B cell (primary cell): ENCODE measurements around the gene CREB3. TPM values are rescaled to one million over a fixed set of nuclear protein-coding genes. Genes with fewer than 3 reads are reported as not detected.

ENCODE experiments used
- ATAC-seq: fragments of 200-7000 bp; cut with Tn5 transposase; one replicate; pipeline ENCODE4 v1.10.0; 2021; ENCODE audit warnings: low read depth, mild to moderate bottlenecking, moderate number of reproducible peaks, moderate library complexity
- CTCF ChIA-PET: fragments of 350-600 bp; sonication (Branson Sonifier 250); formaldehyde crosslinking; loops from one replicate; lab custom pipeline; 2021; ENCODE audit warnings: antibody characterized with exemption, inconsistent platforms; lab: Charles Lee
- POLR2A ChIA-PET: fragments of 350-600 bp; sonication (Branson Sonifier 250); formaldehyde crosslinking; loops from one replicate; lab custom pipeline; 2021; ENCODE audit warnings: antibody characterized with exemption; lab: Charles Lee
- DNase-seq: peaks from one replicate; pipeline ENCODE4 v3.0.0; 2013
- H2AFZ ChIP-seq: 2 replicates; pipeline ENCODE4 v1.6.1; 2012; ENCODE audit warnings: mild to moderate bottlenecking, low read depth, low read length; ENCODE audit not compliant: insufficient read depth, poor library complexity, severe bottlenecking
- H3K27ac ChIP-seq, 2 donors: 1 replicate in 1 of 2; 2 replicates in 1 of 2; pipeline ENCODE4 v1.5.1; 2012 to 2013; ENCODE audit warnings: low read length in 2 of 2, mild to moderate bottlenecking in 2 of 2, moderate library complexity in 1 of 2
- H3K27me3 ChIP-seq, 4 experiments: fragments of 200-600 bp in 1 of 4; sonication (generic) in 1 of 4; replicated peaks in 1 of 4; 1 replicate in 2 of 4; 2 replicates in 2 of 4; pipeline versions ENCODE4 v1.6.1 to v1.7.0; 2013 to 2016; ENCODE audit warnings: low read length in 3 of 4, mild to moderate bottlenecking in 2 of 4, mixed read lengths in 1 of 4, moderate library complexity in 1 of 4; ENCODE audit not compliant: insufficient read depth in 4 of 4, control insufficient read depth in 3 of 4; ENCODE audit errors: control extremely low read depth in 1 of 4
- H3K36me3 ChIP-seq, 2 experiments: replicated peaks in 1 of 2; 1 replicate in 1 of 2; 2 replicates in 1 of 2; pipeline versions ENCODE4 v1.6.1 to v1.7.1; 2013; ENCODE audit warnings: low read length in 1 of 2; ENCODE audit not compliant: insufficient read depth in 2 of 2, control insufficient read depth in 1 of 2; ENCODE audit errors: control extremely low read depth in 1 of 2, extremely low read depth in 1 of 2
- H3K4me1 ChIP-seq, 2 donors: fragments of 200-600 bp in 1 of 2; sonication (generic) in 1 of 2; 1 replicate in 1 of 2; 2 replicates in 1 of 2; pipeline versions ENCODE4 v1.5.1 to v1.6.1; 2013 to 2017; ENCODE audit warnings: low read length in 2 of 2; ENCODE audit not compliant: control insufficient read depth in 2 of 2, insufficient read depth in 2 of 2
- H3K4me2 ChIP-seq: replicated peaks from 2 replicates; pipeline ENCODE3; 2012; ENCODE audit warnings: mild to moderate bottlenecking, low read depth, low read length; ENCODE audit not compliant: poor library complexity, severe bottlenecking
- H3K4me3 ChIP-seq, 5 experiments: fragments of 200-600 bp in 1 of 5; sonication (generic) in 1 of 5; 1 replicate in 3 of 5; 2 replicates in 2 of 5; pipeline versions ENCODE4 v1.5.1 to v1.7.0; 2011 to 2016; ENCODE audit warnings: low read length in 4 of 5, mild to moderate bottlenecking in 4 of 5, low read depth in 2 of 5, control low read depth in 1 of 5, moderate library complexity in 1 of 5; ENCODE audit not compliant: insufficient read depth in 1 of 5; ENCODE audit errors: control extremely low read depth in 1 of 5, extremely low read depth in 1 of 5
- H3K79me2 ChIP-seq: fragments of 200-600 bp; sonication (generic); one replicate; pipeline ENCODE4 v1.6.0; 2016; ENCODE audit warnings: low read length; ENCODE audit not compliant: control insufficient read depth, insufficient read depth
- H3K9ac ChIP-seq: fragments of 200-600 bp; sonication (generic); 2 replicates; pipeline ENCODE4 v1.6.1; 2017; ENCODE audit warnings: mild to moderate bottlenecking, low read length, moderate library complexity
- H3K9me3 ChIP-seq, 3 donors: one replicate each; pipeline versions ENCODE4 v1.6.1 to v1.7.1; 2013; ENCODE audit warnings: low read length in 2 of 3; ENCODE audit not compliant: control insufficient read depth in 2 of 3, insufficient read depth in 1 of 3; ENCODE audit errors: control extremely low read depth in 1 of 3
- H4K20me1 ChIP-seq: 2 replicates; pipeline ENCODE4 v1.6.0; 2012; ENCODE audit warnings: mild to moderate bottlenecking, low read length; ENCODE audit not compliant: insufficient read depth, control insufficient read depth, poor library complexity, severe bottlenecking
- H3K27ac Mint-ChIP-seq: one replicate; pipeline ENCODE4 v1.8.0; 2021; ENCODE audit warnings: mixed read lengths
- H3K27me3 Mint-ChIP-seq: one replicate; pipeline ENCODE4 v1.8.0; 2021; ENCODE audit warnings: mixed read lengths
- H3K4me1 Mint-ChIP-seq: one replicate; pipeline ENCODE4 v1.8.0; 2021; ENCODE audit warnings: mixed read lengths
- H3K4me3 Mint-ChIP-seq: one replicate; pipeline ENCODE4 v1.8.0; 2021; ENCODE audit warnings: mixed read lengths
- H3K9me3 Mint-ChIP-seq: one replicate; pipeline ENCODE4 v1.8.0; 2022; ENCODE audit warnings: mixed read lengths; ENCODE audit not compliant: insufficient read depth
- EZH2 ChIP-seq: IDR thresholded peaks from 2 replicates; pipeline ENCODE4 v1.6.1; 2012; ENCODE audit warnings: borderline replicate concordance, low read depth, mild to moderate bottlenecking, moderate library complexity, low read length; ENCODE audit not compliant: insufficient read depth, poor library complexity, severe bottlenecking
- WGBS: methylation state at CpG from one replicate; pipeline ENCODE4 v1.1.5; 2013; ENCODE audit warnings: missing lambda C conversion rate; ENCODE audit not compliant: insufficient coverage; 5-methylcytosine and 5-hydroxymethylcytosine counted together
- intact Hi-C: fragments of 100-400 bp; cut with micrococcal nuclease; formaldehyde crosslinking; loops from one replicate; pipeline ENCODE4 v1.10.0; 2022
- polyA plus RNA-seq: library from polyadenylated mRNA; depleted of rRNA; stranded (reverse); fragments of >200 nt; gene quantifications from 2 replicates; pipeline ENCODE4 v1.2.3, GENCODE V29; 2012
- total RNA-seq, 2 donors: library from RNA; stranded (reverse); fragments of 120-200 nt in 1 of 2; gene quantifications; 1 replicate in 1 of 2; 2 replicates in 1 of 2; pipeline versions ENCODE4 v1.2.3 to v1.2.4, GENCODE V29; 2013 to 2022

CREB3 gene
- total and polyA plus RNA-seq, 2 donors (not counting 1 experiment from before 2014, with no cell fraction given): 12.3 to 20.7 TPM

GRCh38 chr9:35702696-35703095 lies 29.8 kb upstream of the CREB3 start:
- H3K79me2 ChIP-seq: peaks cover 2% of the 10 kb centered on the region
- no peak overlapping the region for H3K4me3 Mint-ChIP-seq
- H4K20me1 ChIP-seq: peaks cover 25% of the 10 kb centered on the region
- intact Hi-C loops: no loop called here
- H3K9me3 ChIP-seq: no peaks in the 10 kb centered on the region
- ChIA-PET POLR2A (no interaction called here), CTCF (no interaction called here)
- H3K27me3 ChIP-seq: no peaks in the 10 kb centered on the region
- TF ChIP-seq EZH2: no peak
- no peak overlapping the region for H3K27ac ChIP-seq
- no peaks in the 10 kb centered on the region for H3K27me3 Mint-ChIP-seq
- WGBS: 99% methylated on average over 6 of the region's 7 CpGs
- H3K4me1 Mint-ChIP-seq: no peaks in the 10 kb centered on the region
- H2AFZ ChIP-seq: no peak overlapping the region
- H3K9me3 Mint-ChIP-seq: no peaks in the 10 kb centered on the region
- no peak overlapping the region for H3K9ac ChIP-seq
- no peak overlapping the region for H3K4me2 ChIP-seq
- no peak overlapping the region for H3K4me3 ChIP-seq
- no peak for ATAC-seq
- no peak overlapping the region for H3K27ac Mint-ChIP-seq
- no peaks in the 10 kb centered on the region for H3K4me1 ChIP-seq
- peaks cover 4 to 98% of the 10 kb centered on the region in 2 experiments for H3K36me3 ChIP-seq
- no peak for DNase-seq

GRCh38 chr9:35703906-35704672 lies 28.4 kb upstream of the CREB3 start:
- H3K27ac ChIP-seq: no peak overlapping the region
- Mint-ChIP-seq H3K27me3 (no peaks in the 10 kb centered on the region), H3K4me1 (no peaks in the 10 kb centered on the region), H3K9me3 (no peaks in the 10 kb centered on the region), H3K4me3 (no peak overlapping the region), H3K27ac (no peak overlapping the region)
- no peaks in the 10 kb centered on the region for H3K4me1 ChIP-seq
- no peak overlapping the region for H2AFZ ChIP-seq
- ChIA-PET POLR2A (no interaction called here), CTCF (interaction anchor here (20.4 kb wide), 1 partner anchor 9 kb away, joined by 195 read pairs; the partner anchor contains the start of gene TPM2)
- 98% methylated on average over 26 of the region's 26 CpGs for WGBS
- no peak overlapping the region for H3K4me3 ChIP-seq
- DNase-seq: no peak
- intact Hi-C loops: no loop called here
- no peaks in the 10 kb centered on the region for H3K27me3 ChIP-seq
- no peak overlapping the region for H3K4me2 ChIP-seq
- peaks cover 25% of the 10 kb centered on the region for H4K20me1 ChIP-seq
- H3K9me3 ChIP-seq: no peaks in the 10 kb centered on the region
- peaks cover 13% of the 10 kb centered on the region for H3K79me2 ChIP-seq
- ATAC-seq: no peak
- peaks cover 4 to 97% of the 10 kb centered on the region in 2 experiments for H3K36me3 ChIP-seq
- TF ChIP-seq EZH2: no peak
- no peak overlapping the region for H3K9ac ChIP-seq
